GM12878 (cell line): ENCODE results near the gene SIDT1. TPM values are rescaled to one million over a fixed set of nuclear protein-coding genes. Genes with fewer than 3 reads are reported as not detected.

Source experiments
- ATAC-seq: fragments of 200-7000 bp; cut with Tn5 transposase; 3 replicates; pipeline ENCODE4 v1.9.1; 2020; ENCODE audit warnings: mild to moderate bottlenecking, moderate library complexity
- BruUV-seq: library from RNA; stranded (reverse); fragments of 400-500 nt; replicated peaks from 2 replicates; lab custom pipeline; 2021; lab: Mats Ljungman, UMichigan
- CTCF ChIA-PET: fragments of 300-600 bp; sonication (Branson Sonifier 250); formaldehyde crosslinking; extraction: SDS; loops from one replicate; lab custom pipeline; 2021; ENCODE audit warnings: inconsistent platforms; lab: Yijun Ruan, JAX
- POLR2A ChIA-PET: fragments of 350-600 bp; formaldehyde crosslinking; extraction: SDS; loops from one replicate; lab custom pipeline; 2021; ENCODE audit warnings: inconsistent platforms; lab: Charles Lee
- RAD21 ChIA-PET: fragments of 300-600 bp; sonication (Branson Sonifier 250); formaldehyde crosslinking; loops from one replicate; lab custom pipeline; 2023; ENCODE audit warnings: antibody characterized with exemption; ENCODE audit not compliant: unreplicated experiment; lab: Charles Lee
- SMC1A ChIA-PET: fragments of 300-600 bp; sonication (Branson Sonifier 250); formaldehyde crosslinking; loops from one replicate; lab custom pipeline; 2023; ENCODE audit not compliant: unreplicated experiment, uncharacterized antibody; lab: Charles Lee
- DNase-seq: peaks from one replicate; pipeline ENCODE4 v3.0.0-alpha.2; 2011; ENCODE audit warnings: low read depth, low spot score
- FAIRE-seq: peaks from 3 replicates; lab custom pipeline; 2011; peaks lifted over from hg19 to GRCh38; lab: Jason Lieb, UNC
- H2AFZ ChIP-seq: 2 replicates; pipeline ENCODE4 v1.6.0; 2011; ENCODE audit warnings: low read depth, low read length, control low read depth; ENCODE audit not compliant: control insufficient read depth
- H3K27ac ChIP-seq: 2 replicates; pipeline ENCODE4 v1.5.1; 2011; ENCODE audit warnings: control low read depth; ENCODE audit not compliant: control insufficient read depth, insufficient read depth
- H3K27me3 ChIP-seq, 2 experiments: replicated peaks in 1 of 2; 2 replicates each; pipeline versions ENCODE4 v1.6.0 to v1.6.1; 2011; ENCODE audit warnings: low read length in 1 of 2; ENCODE audit not compliant: control insufficient read depth in 2 of 2, insufficient read depth in 2 of 2
- H3K36me3 ChIP-seq, 2 experiments: 2 replicates each; pipeline ENCODE4 v1.5.1; 2011; ENCODE audit warnings: low read length in 1 of 2; ENCODE audit not compliant: control insufficient read depth in 2 of 2, insufficient read depth in 2 of 2
- H3K4me1 ChIP-seq: 2 replicates; pipeline ENCODE4 v1.6.1; 2011; ENCODE audit warnings: mild to moderate bottlenecking, low read length, moderate library complexity, mixed read lengths; ENCODE audit not compliant: control insufficient read depth, insufficient read depth
- H3K4me2 ChIP-seq: 2 replicates; pipeline ENCODE4 v1.6.0; 2011; ENCODE audit warnings: control low read depth; ENCODE audit not compliant: control insufficient read depth, insufficient read depth
- H3K4me3 ChIP-seq: fragments of 200-600 bp; sonication (generic); 2 replicates; pipeline ENCODE4 v1.5.1; 2016
- H3K79me2 ChIP-seq: 2 replicates; pipeline ENCODE4 v1.6.0; 2011; ENCODE audit warnings: low read length; ENCODE audit not compliant: control insufficient read depth, insufficient read depth
- H3K9ac ChIP-seq: 2 replicates; pipeline ENCODE4 v1.8.0; 2011; ENCODE audit warnings: low read length, control low read depth, mixed read lengths; ENCODE audit not compliant: control insufficient read depth, insufficient read depth
- H3K9me3 ChIP-seq: replicated peaks from 3 replicates; pipeline ENCODE4 v1.5.1; 2011; ENCODE audit warnings: mild to moderate bottlenecking, low read length; ENCODE audit not compliant: control insufficient read depth, insufficient read depth
- H4K20me1 ChIP-seq: 2 replicates; pipeline ENCODE4 v1.6.0; 2011; ENCODE audit not compliant: control insufficient read depth, insufficient read depth
- BHLHE40 ChIP-seq, 2 experiments: fragments of 450-650 bp in 1 of 2; IDR thresholded peaks; 2 replicates each; pipeline ENCODE4 v1.6.1; 2011 to 2017; ENCODE audit warnings: low read depth in 2 of 2, borderline replicate concordance in 1 of 2, improper control_type of control experiment in 1 of 2, low read length in 1 of 2, mild to moderate bottlenecking in 1 of 2
- CHD4 ChIP-seq: fragments of 200-600 bp; sonication (generic); IDR thresholded peaks from 2 replicates; pipeline ENCODE4 v1.6.1; 2016; ENCODE audit warnings: mild to moderate bottlenecking
- CREM ChIP-seq: IDR thresholded peaks from 2 replicates; pipeline ENCODE4 v1.6.1; 2014; ENCODE audit warnings: antibody characterized with exemption, low read depth
- MYC ChIP-seq: IDR thresholded peaks from 2 replicates; pipeline ENCODE4 v1.6.1; 2011; ENCODE audit warnings: mild to moderate bottlenecking, low read length, moderate library complexity, inconsistent platforms; ENCODE audit not compliant: insufficient read depth, insufficient replicate concordance, insufficient read length, severe bottlenecking
- RUNX3 ChIP-seq: IDR thresholded peaks from 2 replicates; pipeline ENCODE4 v1.6.1; 2012; ENCODE audit warnings: low read length, inconsistent platforms
- WRNIP1 ChIP-seq: IDR thresholded peaks from 2 replicates; pipeline ENCODE4 v1.6.1; 2011; ENCODE audit warnings: low read depth, low read length, improper control_type of control experiment, borderline replicate concordance
- WGBS: methylation state at CpG from one replicate; pipeline ENCODE4 v1.1.6; 2016; ENCODE audit warnings: low lambda C conversion rate; ENCODE audit not compliant: insufficient replicate concordance, insufficient coverage; ENCODE audit errors: missing lambda C conversion rate; 5-methylcytosine and 5-hydroxymethylcytosine counted together
- in situ Hi-C: fragments of 300-500 bp; cut with MboI; formaldehyde crosslinking; loops from 9 replicates; pipeline ENCODE4 v1.14.3; 2018; ENCODE audit warnings: mixed read lengths
- intact Hi-C: fragments of 100-400 bp; cut with micrococcal nuclease; formaldehyde crosslinking; loops from one replicate; pipeline ENCODE4 v1.14.2; 2022; ENCODE audit not compliant: unreplicated experiment
- polyA plus RNA-seq, 11 experiments: library from polyadenylated mRNA; depleted of rRNA in 4 of 11; unstranded in 6 of 11; stranded (reverse) in 5 of 11; fragments of >200 nt; fragmentation: Nextera tagmentation in 4 of 11; fragmentation: Illumina TruSeq in 1 of 11; extraction: Ambion mirVana in 4 of 11; extraction: Trizol in 1 of 11; gene quantifications; 1 replicate in 1 of 11; 2 replicates in 10 of 11; pipeline versions ENCODE4 v1.2.1 to v1.2.3, GENCODE V29; 2011 to 2016; ENCODE audit warnings: inconsistent platforms in 2 of 11, missing spikeins in 2 of 11, low read depth in 1 of 11
- total RNA-seq, 4 experiments: library from RNA; depleted of rRNA in 3 of 4; stranded (reverse); fragments of >200 nt in 3 of 4; fragmentation: Illumina TruSeq in 1 of 4; extraction: Trizol in 1 of 4; gene quantifications; 2 replicates each; pipeline versions ENCODE4 v1.2.1 to v1.2.3, GENCODE V29; 2013 to 2021
- TF ChIP-seq, protein P1 (sequence below): IDR thresholded peaks from 2 replicates; pipeline ENCODE4 v1.6.1; 2012; ENCODE audit warnings: low read depth, low read length, improper control_type of control experiment
- TF ChIP-seq, protein P2 (sequence below): fragments of 450-650 bp; IDR thresholded peaks from 2 replicates; pipeline ENCODE4 v1.6.1; 2018; ENCODE audit warnings: mild to moderate bottlenecking, low read depth, moderate library complexity; ENCODE audit not compliant: partially characterized antibody

Gene SIDT1
- total and polyA plus RNA-seq, 10 of the 15 experiments (the other 5 are each of a cell fraction or from before 2014, with no cell fraction given), result 3.0 to 45.0 (median 26.6) TPM

DNA sequence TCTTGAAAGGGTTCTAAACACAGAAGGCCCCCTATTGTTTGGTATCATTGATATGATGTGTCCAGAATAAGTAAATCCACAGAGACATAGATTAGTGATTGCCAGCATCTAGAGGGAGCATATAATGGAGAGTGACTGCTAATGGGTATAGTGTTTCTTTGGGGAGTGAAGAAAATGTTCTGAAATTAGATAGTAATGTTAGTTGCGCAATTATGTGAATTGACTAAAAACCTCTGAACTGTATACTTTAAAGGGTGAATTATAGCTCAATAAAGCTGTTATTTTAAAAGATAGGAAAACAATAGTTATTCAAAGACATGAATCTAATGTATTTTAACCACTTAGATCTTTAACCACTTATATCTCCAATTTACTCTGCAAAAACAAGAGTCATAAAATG lies 23.4 kb upstream of the SIDT1 start:
- peaks cover 2% of the 10 kb centered on the region; the same call in 2 of the 3 replicates for H3K9me3 ChIP-seq
- no peaks in the 10 kb centered on the region for H4K20me1 ChIP-seq
- no peak overlapping the region for H3K27ac ChIP-seq
- 61% methylated on average over 1 of the region's 1 CpG for WGBS
- ChIA-PET CTCF (interaction anchor here (0.9 to 5.3 kb wide), 6 partner anchors 12 to 227 kb away, joined by 3 to 23 read pairs (median 5); no protein-coding TSS in a partner anchor), RAD21 (interaction anchor here (2.0 to 2.1 kb wide), 2 partner anchors 13 to 16 kb away, joined by 6 to 10 read pairs; no protein-coding TSS in a partner anchor), SMC1A (interaction anchor here (0.7 to 1.0 kb wide), 2 partner anchors 12 to 30 kb away, joined by 3 to 5 read pairs; no protein-coding TSS in a partner anchor), POLR2A (no interaction called here)
- no peak overlapping the region for H2AFZ ChIP-seq
- H3K79me2 ChIP-seq, result peaks cover 8% of the 10 kb centered on the region
- in situ Hi-C loops, result no loop called here
- H3K36me3 ChIP-seq, result peaks cover 0 to 6% of the 10 kb centered on the region in 2 experiments; a peak in 2 of 4 replicates
- ATAC-seq (no peak), FAIRE-seq (no peak), DNase-seq (no peak)
- intact Hi-C loops, result no loop called here
- no TSS peak for BruUV-seq
- TF ChIP-seq, protein P1, sequence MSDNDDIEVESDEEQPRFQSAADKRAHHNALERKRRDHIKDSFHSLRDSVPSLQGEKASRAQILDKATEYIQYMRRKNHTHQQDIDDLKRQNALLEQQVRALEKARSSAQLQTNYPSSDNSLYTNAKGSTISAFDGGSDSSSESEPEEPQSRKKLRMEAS, result no peak
- TF ChIP-seq RUNX3 (no peak), WRNIP1 (no peak), CHD4 (no peak), BHLHE40 (IDR thresholded peaks at IDR 0.05; ENCODE audit: borderline replicate concordance in 1 of 2, low read depth in 2 of 2, low read length in 1 of 2) (no peak), CREM (no peak), MYC (no peak)
- TF ChIP-seq, protein P2, sequence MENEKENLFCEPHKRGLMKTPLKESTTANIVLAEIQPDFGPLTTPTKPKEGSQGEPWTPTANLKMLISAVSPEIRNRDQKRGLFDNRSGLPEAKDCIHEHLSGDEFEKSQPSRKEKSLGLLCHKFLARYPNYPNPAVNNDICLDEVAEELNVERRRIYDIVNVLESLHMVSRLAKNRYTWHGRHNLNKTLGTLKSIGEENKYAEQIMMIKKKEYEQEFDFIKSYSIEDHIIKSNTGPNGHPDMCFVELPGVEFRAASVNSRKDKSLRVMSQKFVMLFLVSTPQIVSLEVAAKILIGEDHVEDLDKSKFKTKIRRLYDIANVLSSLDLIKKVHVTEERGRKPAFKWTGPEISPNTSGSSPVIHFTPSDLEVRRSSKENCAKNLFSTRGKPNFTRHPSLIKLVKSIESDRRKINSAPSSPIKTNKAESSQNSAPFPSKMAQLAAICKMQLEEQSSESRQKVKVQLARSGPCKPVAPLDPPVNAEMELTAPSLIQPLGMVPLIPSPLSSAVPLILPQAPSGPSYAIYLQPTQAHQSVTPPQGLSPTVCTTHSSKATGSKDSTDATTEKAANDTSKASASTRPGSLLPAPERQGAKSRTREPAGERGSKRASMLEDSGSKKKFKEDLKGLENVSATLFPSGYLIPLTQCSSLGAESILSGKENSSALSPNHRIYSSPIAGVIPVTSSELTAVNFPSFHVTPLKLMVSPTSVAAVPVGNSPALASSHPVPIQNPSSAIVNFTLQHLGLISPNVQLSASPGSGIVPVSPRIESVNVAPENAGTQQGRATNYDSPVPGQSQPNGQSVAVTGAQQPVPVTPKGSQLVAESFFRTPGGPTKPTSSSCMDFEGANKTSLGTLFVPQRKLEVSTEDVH, result no peak
- peaks cover 3% of the 10 kb centered on the region for H3K4me1 ChIP-seq
- no peak overlapping the region for H3K4me3 ChIP-seq
- no peak overlapping the region for H3K4me2 ChIP-seq
- no peaks in the 10 kb centered on the region for H3K27me3 ChIP-seq
- H3K9ac ChIP-seq, result no peak overlapping the region
